Heart right ventricle (tissue), 16 donors: ENCODE data around the gene TNKS1BP1. TPM values are rescaled to one million over a fixed set of nuclear protein-coding genes. Genes with fewer than 3 reads are reported as not detected.

Experiments used
- ATAC-seq, 8 donors: fragments of 200-7000 bp; cut with Tn5 transposase; one replicate each; pipeline ENCODE4 v1.9.1; 2020; ENCODE audit warnings: mild to moderate bottlenecking in 8 of 8, moderate library complexity in 8 of 8, moderate number of reproducible peaks in 1 of 8
- DNase-seq, 2 donors: peaks; one replicate each; pipeline ENCODE4 v3.0.0-alpha.2; 2020
- H3K27ac ChIP-seq, 10 donors: fragments of 200-600 bp; sonication (generic) in 2 of 10; one replicate each; pipeline versions ENCODE4 v1.5.0 to v1.8.0; 2020 to 2022; ENCODE audit warnings: mild to moderate bottlenecking in 3 of 10
- H3K27me3 ChIP-seq, 7 donors: fragments of 200-600 bp; one replicate each; pipeline ENCODE4 v1.8.0; 2021 to 2022; ENCODE audit warnings: mild to moderate bottlenecking in 2 of 7
- H3K36me3 ChIP-seq, 9 donors: fragments of 200-600 bp; sonication (generic) in 1 of 9; one replicate each; pipeline versions ENCODE4 v1.5.0 to v1.8.0; 2020 to 2022; ENCODE audit warnings: mild to moderate bottlenecking in 2 of 9
- H3K4me1 ChIP-seq, 9 donors: fragments of 200-600 bp; sonication (generic) in 1 of 9; one replicate each; pipeline versions ENCODE4 v1.5.0 to v1.8.0; 2020 to 2022; ENCODE audit warnings: mild to moderate bottlenecking in 4 of 9
- H3K4me3 ChIP-seq, 10 donors: fragments of 200-600 bp; sonication (generic) in 2 of 10; one replicate each; pipeline versions ENCODE4 v1.5.0 to v1.8.0; 2020 to 2022; ENCODE audit warnings: mild to moderate bottlenecking in 7 of 10, moderate library complexity in 2 of 10
- H3K9me3 ChIP-seq, 11 donors: fragments of 200-600 bp in 10 of 11; sonication (generic) in 2 of 11; one replicate each; pipeline versions ENCODE4 v1.5.0 to v1.8.0; 2013 to 2022; ENCODE audit warnings: mild to moderate bottlenecking in 2 of 11, control low read depth in 1 of 11, moderate library complexity in 1 of 11
- WGBS, 2 donors: extraction: QIAGEN DNeasy Blood & Tissue Kit; methylation state at CpG; one replicate each; pipeline ENCODE4 v1.1.7; 2013; ENCODE audit warnings: inconsistent platforms in 1 of 2; 5-methylcytosine and 5-hydroxymethylcytosine counted together
- intact Hi-C, 10 donors: fragments of 100-400 bp; cut with DNase I; formaldehyde crosslinking; loops; one replicate each; pipeline versions ENCODE4 v1.11.1 to v1.14.2; 2022
- polyA plus RNA-seq, 2 donors: library from polyadenylated mRNA; stranded (reverse); fragments of 200-250 nt; gene quantifications; one replicate each; pipeline ENCODE4 v1.2.3, GENCODE V29; 2013
- total RNA-seq, 10 donors: library from RNA; stranded (reverse); fragmentation: NEBNext Ultra II Directional in 3 of 10; extraction: Animal tissue kit (Norgen Biotek cat#: 25700) in 3 of 10; gene quantifications; one replicate each; pipeline versions ENCODE4 v1.2.1 to v1.2.4, GENCODE V29; 2021 to 2023
- TF ChIP-seq, protein P1 (sequence below), 9 donors: fragments of 200-600 bp; sonication (generic) in 2 of 9; IDR thresholded peaks; one replicate each; pipeline versions ENCODE4 v1.5.0 to v1.8.0; 2021 to 2022; ENCODE audit warnings: antibody characterized with exemption in 9 of 9, mild to moderate bottlenecking in 5 of 9, moderate library complexity in 1 of 9
- donor health status: Arrhythmogenic right ventricular cardiomyopathy.
- donor health status: ischemic (EF 13 %, LVEDD 7.1; RV severe dilation, severe dysfunction).
- donor health status: healthy with polysubstance abuse.
- donor health status: DM: no; HTN: yes; CAD: no.
- donor health status: DM: no; HTN: no; CAD: no.
- donor health status: ischemic (EF 25% LVEDD 6.9; RV normal size, moderate dysfunction).
- donor health status: ischemic (EF 25% LVEDD 5.7; RV mildly dilated, moderate dysfunction).
- donor health status: healthy.
- donor health status: DM: yes; HTN: yes; CAD: no.
- donor health status: Ischemic cardiomyopathy.
- donor health status: ischemic (EF 35%, LVEDD 5.7; RV mildly dilated, moderate dysfunction).
- donor health status: nonischemic (EF 11% LVEDD 7.7; RV severe dilation, severe dysfunction).
- donor health status: DM: yes; HTN: yes; CAD: no.
- donor health status: PGD.
- donor health status: ischemic (EF 29% LVEDD 5.4; RV normal size, mild dysfunction).
- donor health status: nonischemic (EF 23%, LVEDD 6.1; RV moderate dilation, normal function).

Gene TNKS1BP1
- total and polyA plus RNA-seq, 12 donors = 19.9 to 118 (median 37.0) TPM

DNA sequence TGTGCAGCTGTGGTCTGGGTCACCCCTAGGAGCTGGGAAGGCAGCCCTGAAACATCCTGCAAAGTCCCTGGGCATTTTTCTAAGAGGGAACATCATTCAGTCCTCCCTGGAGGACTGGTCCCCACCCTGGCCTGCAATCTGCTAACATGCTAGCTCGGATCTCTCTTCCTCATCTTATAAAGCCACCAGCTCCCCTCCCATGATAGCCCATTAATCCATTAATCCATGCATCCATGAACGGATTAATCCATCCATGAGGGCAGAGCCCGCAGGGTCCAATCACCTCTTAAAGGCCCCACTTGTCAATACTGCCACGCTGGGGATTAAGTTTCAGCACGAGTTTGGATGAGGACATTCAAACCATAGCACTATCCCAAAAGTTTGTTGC is 44.1 kb upstream of the TNKS1BP1 start:
- ATAC-seq (peak in 1 of 8 donors; percentile 30), DNase-seq (no peak)
- Histone ChIP-seq H3K9me3 (no peaks in the 10 kb centered on the region), H3K27me3 (no peaks in the 10 kb centered on the region), H3K4me3 (no peak overlapping the region), H3K36me3 (no peaks in the 10 kb centered on the region), H3K27ac (no peak overlapping the region), H3K4me1 (peaks cover 0 to 43% (median 17%) of the 10 kb centered on the region in 9 donors)
- TF ChIP-seq, protein P1, sequence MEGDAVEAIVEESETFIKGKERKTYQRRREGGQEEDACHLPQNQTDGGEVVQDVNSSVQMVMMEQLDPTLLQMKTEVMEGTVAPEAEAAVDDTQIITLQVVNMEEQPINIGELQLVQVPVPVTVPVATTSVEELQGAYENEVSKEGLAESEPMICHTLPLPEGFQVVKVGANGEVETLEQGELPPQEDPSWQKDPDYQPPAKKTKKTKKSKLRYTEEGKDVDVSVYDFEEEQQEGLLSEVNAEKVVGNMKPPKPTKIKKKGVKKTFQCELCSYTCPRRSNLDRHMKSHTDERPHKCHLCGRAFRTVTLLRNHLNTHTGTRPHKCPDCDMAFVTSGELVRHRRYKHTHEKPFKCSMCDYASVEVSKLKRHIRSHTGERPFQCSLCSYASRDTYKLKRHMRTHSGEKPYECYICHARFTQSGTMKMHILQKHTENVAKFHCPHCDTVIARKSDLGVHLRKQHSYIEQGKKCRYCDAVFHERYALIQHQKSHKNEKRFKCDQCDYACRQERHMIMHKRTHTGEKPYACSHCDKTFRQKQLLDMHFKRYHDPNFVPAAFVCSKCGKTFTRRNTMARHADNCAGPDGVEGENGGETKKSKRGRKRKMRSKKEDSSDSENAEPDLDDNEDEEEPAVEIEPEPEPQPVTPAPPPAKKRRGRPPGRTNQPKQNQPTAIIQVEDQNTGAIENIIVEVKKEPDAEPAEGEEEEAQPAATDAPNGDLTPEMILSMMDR (IDR thresholded peaks at IDR 0.05) = no peak
- intact Hi-C loops = no loop called here
- WGBS, 2 donors = 68 to 78% methylated on average over 5 of the region's 5 CpGs

DNA sequence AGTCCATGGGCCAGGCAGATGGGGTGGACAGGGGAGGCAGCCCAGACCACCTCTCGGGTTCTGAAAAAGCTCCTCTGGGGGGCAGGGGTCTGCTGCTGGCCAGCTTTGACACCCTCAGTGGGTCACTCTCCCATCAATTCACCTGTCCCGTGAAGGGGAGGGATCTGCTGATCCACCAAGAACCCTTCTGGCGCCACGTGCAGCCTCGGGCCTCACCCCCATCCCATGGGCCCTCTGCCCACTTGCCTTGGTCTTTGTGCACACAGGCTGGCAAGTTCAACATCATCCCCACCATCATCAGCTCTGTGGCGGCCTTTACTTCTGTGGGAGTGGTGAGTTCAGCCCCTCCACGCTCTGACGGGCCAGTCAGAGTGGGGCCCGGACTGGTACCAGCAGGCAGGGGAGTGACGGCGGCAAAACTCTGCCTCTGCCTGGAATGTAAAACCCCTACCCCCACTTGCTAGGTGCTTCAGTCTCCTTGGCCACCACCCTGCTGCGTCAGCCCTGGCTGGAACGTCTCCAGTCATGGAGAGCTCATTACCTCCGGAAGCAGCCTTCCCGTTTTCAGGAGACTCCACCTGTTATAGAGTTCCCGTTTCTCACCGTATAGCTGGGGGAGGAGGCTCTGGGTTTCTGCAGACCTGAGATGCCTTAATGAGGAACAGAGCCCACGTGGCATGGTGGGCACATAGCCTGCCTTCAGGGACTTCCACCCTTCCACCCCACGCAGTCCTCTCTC is 43.5 kb upstream of the TNKS1BP1 start:
- TF ChIP-seq, protein P1 (IDR thresholded peaks at IDR 0.05) = no peak
- Histone ChIP-seq H3K9me3 (no peaks in the 10 kb centered on the region), H3K36me3 (no peaks in the 10 kb centered on the region), H3K27ac (no peak overlapping the region), H3K27me3 (no peaks in the 10 kb centered on the region), H3K4me1 (peaks cover 0 to 41% (median 15%) of the 10 kb centered on the region in 9 donors), H3K4me3 (no peak overlapping the region)
- intact Hi-C loops = no loop called here
- 60 to 73% methylated on average over 19 of the region's 19 CpGs for WGBS, 2 donors
- ATAC-seq (peak in 4 of 8 donors; percentile 18 to 69 (median 47)), DNase-seq (no peak)

DNA sequence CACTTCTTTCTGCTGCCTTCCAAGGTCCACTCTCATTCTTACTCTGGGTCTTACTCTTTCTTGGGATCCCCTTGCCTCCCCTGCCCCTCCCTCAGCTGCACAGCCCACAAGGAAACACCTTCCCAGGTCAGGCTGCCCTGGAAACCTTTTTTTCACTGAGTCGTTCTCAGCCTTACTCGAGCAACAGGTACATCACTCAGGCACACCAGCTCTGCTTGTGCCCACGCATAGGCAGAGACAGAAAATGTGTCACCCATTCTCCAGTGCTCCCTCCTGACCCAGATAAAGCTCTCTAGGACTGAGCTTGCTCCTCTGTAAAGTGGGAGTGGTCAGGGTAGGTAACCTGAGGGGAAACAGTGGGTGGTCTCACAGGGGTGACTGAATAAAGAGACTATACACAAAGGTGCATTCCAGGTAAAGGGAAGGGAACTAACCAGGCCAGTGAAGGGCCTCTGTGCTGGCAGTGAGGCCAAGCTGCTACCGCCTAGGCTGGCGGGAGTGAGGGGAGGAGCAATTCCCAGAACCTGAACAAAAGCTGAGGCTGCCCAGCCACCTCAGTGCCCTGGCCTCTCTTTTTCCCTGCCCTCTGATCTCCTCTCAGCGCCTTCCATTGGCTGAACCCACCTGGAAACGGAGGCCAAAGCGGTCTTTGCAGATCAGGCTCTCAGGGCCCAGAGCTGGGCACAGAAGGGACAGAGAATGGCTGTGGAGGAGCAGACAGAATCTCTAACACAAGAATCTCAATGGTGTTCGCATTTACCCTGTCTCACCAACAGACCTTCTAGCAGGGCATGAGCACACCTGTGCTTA is 40.3 kb upstream of the TNKS1BP1 start:
- Histone ChIP-seq H3K4me3 (no peak overlapping the region), H3K27ac (no peak overlapping the region), H3K36me3 (no peaks in the 10 kb centered on the region), H3K9me3 (no peaks in the 10 kb centered on the region), H3K4me1 (peaks cover 0 to 16% (median 5%) of the 10 kb centered on the region in 9 donors), H3K27me3 (no peaks in the 10 kb centered on the region)
- TF ChIP-seq, protein P1 (IDR thresholded peaks at IDR 0.05) = no peak
- DNase-seq (no peak), ATAC-seq (no peak)
- WGBS, 2 donors = 73 to 83% methylated on average over 9 of the region's 9 CpGs
- intact Hi-C loops = no loop called here

DNA sequence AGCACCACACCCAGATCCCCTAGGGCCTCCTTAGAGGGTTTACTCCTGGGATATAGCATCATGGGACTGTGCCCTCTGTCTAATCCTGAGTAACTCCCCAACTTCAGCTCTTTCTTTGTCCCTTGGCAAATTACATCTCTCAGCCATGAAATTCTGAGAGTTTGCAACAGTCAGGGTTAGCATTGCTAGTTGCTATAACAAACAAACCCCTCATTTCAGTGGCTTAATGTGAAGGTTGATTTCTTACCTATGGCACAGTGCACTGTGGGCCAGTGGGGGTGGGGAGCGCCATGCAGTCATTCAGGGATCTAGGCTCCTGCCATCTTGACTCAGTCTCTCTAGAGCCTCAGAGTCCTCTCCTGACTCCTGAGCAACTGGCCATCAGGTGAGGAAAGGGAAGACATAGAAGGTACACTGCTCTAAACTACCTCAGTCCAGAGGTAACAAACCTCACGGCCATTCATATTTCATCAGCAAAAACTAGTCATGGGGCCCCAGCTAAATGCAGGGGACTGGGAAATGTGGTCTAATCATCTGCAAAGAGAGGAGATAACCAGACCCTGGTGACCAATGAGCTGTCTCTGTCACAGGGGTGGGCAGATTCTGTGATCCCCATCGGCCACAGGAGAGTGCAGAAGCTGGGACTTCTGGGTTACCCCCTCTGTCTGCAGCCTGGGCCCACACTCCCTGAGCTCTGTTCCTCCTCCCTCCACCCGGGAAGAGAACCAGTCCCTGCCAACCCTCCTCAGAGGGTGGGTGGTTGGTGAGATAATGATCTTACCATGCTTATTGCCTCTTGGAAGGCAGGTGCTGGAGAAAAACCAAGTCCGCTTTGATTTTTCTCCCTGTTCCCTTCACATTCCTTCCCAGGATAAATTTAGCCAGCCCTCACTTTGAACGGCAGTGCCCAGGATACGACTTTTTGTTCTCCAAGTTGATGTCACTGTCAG is 38.7 kb upstream of the TNKS1BP1 start:
- no peaks in the 10 kb centered on the region for H3K9me3 ChIP-seq
- intact Hi-C loops = no loop called here
- H3K27ac ChIP-seq = no peak overlapping the region
- no peaks in the 10 kb centered on the region for H3K36me3 ChIP-seq
- no peaks in the 10 kb centered on the region for H3K27me3 ChIP-seq
- peaks cover 0 to 15% (median 4%) of the 10 kb centered on the region in 9 donors for H3K4me1 ChIP-seq
- H3K4me3 ChIP-seq = no peak overlapping the region
- 55 to 59% methylated on average over 7 of the region's 7 CpGs for WGBS, 2 donors
- DNase-seq (no peak), ATAC-seq (no peak)
- TF ChIP-seq, protein P1 (IDR thresholded peaks at IDR 0.05) = no peak
